ENCODE measurements around the gene TMEM214.
A peak's percentile ranks its signal among the peaks of the same experiment; 100 is the strongest.

The TMEM214 gene

GRCh38 chr2:27013738-27014137, 19.0 kb upstream of the TMEM214 start:
- DNase-seq: no peak

- no peak for DNase-seq
Measured at GRCh38 chr2:27014771-27015433, 17.9 kb upstream of the TMEM214 start.

DNA sequence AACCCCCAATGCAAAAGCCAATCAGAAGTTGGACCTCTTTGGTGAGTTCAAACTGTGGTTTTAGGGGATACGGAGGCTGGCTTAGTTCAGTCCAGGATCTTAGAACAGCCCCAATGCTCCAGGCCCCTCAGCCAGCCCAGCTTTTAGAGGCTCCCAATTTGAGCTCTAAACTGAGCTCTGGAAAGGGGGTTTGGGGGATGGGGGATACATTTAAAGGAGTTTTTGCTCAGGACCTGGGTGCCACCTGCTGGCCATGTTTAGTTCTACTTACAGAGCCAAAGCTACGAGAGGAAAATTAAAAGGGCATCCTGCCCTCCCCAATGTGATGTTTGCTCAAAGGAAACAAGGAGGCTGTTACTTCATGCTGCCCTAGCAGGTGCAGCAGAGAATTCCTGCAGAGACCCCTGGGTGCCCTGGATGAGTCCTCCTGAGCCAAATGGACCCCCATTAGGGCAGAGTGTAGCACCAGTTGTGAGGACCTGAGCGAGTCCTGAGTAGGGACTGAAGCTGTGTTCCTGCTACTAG, 15.9 kb upstream of the TMEM214 start:
- DNase-seq: peak in 1 of 2 experiments; percentile 27

- no peak for DNase-seq
Measured at GRCh38 chr2:27018142-27018541, 14.6 kb upstream of the TMEM214 start.

GRCh38 chr2:27019459-27019858, 13.3 kb upstream of the TMEM214 start:
- DNase-seq: no peak

DNA sequence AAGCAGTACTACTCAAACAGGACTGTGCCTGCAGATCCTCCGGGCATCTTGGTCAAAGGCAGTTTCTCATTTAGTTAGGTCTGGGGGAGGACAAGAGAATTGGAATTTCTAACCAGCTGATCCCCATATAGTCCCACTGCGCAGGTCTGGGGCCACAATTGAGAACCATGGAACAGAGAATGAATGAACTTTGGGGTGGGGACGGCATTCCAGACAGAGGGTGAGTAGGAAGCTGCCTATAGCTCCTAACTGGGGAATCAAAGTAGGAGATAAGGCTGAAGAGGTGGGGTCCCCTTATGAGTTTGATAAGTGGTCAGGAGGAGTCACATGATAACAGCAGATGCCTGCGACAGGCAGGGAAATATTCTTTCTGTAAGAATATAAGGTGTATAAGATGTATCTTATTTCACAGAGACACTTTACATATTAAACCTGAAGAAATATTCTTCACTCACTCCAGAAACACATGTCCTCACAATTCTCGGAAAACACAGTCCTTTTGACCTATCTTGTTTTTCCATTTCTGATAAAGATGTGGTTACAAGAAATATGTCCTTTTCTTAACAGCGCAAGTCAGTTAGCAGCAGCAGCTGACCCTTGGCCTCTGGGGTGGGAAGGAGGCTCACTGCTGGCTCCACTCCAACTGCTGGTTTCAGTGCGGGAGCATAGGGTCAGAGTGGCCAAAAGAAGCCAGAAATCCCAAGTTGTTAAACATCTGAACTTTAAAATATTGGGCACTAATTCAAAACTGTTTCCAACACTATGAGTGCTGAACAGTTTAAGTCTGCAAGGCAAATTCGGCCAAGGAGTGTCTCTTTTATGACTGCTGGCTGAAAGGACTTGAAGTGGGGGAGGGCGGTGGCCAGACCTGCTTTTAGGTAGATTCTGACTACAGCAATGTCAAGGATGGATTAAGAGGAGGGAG, 12.6 kb upstream of the TMEM214 start:
- DNase-seq: no peak

DNA sequence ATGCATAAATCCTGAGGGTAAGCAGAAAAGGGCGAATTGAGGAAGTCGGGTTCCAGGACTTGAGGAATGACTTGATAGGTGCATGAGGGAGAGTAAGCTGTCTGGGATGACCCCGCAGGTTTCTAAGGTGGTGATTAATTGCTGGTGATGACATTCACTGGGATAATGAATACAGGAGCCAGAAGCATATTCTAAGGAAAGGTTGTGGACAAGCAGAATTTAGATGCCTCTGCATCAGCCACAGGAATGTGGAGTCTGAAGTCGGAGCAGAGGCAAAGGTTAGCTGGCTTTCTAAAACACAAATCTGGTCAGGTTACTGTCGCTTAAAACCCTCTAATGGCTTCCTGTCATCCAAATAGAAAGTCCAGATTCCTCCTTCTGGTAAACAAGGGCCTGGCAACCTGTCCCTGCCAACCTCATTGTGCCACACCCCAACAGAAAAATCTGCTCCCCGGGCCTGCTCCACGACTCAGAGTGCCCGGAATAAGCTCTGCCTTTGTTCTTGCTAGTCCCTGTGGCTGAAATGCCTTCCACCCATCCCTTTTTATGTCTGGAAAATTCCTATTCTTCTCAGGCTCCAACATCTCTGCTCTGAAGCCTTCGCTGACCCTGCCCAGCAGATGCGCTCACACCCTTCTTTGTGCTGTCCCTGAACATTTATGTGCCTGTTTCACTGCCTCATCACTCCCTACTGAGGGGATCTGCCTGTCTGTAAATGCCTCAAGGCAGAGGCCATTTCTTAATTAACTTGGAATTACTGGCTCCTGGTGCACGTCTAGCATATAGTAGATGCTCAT, 11.3 kb upstream of the TMEM214 start:
- DNase-seq: no peak

DNA sequence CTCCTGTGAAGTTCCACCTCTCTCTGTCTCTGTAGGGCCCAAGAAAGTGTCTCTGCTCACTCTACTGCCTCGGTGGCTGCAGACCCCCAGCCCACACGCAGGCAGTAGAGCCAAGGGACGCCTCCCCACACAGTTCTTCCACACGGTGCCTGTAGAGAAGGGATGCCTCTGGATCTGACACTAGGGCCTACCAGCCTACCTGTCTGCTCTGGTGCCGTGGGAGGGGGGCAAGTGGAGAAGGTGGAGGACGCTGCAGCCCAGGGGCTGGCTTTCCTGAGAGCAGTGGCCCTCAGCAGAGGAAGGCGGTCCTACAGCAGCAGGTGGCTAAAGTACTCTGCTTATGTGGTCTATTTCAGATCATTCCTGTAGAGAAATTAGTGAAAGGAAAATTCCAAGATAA, 9.0 kb upstream of the TMEM214 start:
- no peak for DNase-seq

DNA sequence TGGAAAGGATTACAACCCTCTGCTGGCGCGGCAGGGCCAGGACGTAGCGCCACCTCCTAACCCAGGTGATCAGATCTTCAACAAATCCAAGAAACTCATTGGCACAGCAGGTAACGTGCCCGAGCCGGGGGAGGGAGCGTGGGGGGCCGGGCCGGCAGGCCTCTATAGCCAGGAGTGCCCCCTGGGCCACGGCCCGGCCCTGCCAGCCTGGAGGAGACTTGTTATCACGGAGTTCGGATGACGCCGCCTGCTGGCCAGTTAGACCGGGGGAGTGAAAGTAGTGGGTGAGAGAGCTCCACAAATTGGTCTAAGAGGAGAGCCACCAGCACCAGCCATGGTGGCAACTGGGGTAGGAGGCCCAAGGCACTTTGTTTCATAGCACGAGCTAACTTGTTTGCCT, 8.6 kb upstream of the TMEM214 start:
- DNase-seq: no peak

DNA sequence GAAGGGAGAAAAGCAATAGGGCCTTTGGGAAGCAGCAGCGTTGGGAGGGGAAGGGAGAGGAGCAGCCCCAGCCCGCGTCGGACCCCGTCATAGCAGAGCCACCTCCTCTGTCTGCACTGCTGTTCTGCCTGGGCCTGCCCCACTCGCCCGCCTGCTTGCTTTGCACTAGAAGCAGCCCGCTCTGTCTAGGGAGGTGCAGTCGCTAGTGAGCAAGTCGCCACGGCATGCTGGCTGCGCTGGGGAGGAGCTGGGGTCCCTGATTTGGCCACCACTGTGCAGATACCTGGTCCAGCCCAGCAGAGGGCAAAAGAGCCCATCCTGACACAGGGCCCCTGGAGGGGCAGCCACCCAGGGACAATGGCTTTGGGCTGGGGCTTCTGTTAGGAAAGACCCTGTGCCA, 8.0 kb upstream of the TMEM214 start:
- no peak for DNase-seq

GRCh38 chr2:27025281-27025800, 7.4 kb upstream of the TMEM214 start:
- no peak for DNase-seq

DNA sequence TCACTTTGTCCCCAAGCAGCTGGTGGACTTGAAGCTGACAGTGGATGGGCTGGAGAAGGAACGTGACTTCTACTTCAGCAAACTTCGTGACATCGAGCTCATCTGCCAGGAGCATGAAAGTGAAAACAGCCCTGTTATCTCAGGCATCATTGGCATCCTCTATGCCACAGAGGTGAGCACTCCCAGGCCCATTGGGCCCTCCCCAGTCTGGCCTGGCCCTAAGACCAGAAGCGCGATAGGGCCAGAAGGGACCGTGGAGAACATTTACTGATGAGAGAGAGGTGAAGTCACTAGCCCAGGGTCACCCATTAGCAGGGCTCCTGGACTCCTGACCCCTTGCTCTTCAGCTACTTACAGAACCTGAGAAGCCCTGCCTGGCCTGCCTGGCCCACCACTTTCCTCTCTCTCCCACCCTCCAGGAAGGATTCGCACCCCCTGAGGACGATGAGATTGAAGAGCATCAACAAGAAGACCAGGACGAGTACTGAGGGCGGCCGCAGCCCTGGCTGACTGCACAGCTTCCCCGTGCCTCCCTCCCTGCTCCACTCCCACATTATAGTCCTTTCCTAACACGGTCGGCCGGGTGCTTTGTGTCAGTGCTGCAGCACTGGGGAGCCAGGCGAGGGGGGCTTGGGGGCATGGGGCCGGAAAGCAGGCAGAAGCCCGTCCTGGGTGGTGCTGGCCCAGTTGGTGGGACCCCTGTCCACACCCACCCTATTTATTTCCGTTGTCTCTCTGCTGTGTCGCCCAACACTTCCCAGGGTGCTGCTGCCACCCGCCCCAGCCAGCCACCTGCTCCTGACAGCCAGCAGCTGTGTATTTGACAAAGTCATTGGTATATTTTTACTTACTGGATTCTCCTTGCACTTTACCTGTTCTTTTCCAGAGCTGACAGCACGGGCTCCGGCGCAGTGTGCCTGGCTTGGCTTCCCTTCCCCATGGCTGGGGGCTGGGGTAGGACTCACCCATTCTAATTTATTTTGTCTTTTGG, 6.6 kb upstream of the TMEM214 start:
- DNase-seq: no peak

GRCh38 chr2:27027211-27027651, 5.5 kb upstream of the TMEM214 start:
- no peak for DNase-seq

GRCh38 chr2:27029051-27029450, 3.7 kb upstream of the TMEM214 start:
- no peak for DNase-seq

DNA sequence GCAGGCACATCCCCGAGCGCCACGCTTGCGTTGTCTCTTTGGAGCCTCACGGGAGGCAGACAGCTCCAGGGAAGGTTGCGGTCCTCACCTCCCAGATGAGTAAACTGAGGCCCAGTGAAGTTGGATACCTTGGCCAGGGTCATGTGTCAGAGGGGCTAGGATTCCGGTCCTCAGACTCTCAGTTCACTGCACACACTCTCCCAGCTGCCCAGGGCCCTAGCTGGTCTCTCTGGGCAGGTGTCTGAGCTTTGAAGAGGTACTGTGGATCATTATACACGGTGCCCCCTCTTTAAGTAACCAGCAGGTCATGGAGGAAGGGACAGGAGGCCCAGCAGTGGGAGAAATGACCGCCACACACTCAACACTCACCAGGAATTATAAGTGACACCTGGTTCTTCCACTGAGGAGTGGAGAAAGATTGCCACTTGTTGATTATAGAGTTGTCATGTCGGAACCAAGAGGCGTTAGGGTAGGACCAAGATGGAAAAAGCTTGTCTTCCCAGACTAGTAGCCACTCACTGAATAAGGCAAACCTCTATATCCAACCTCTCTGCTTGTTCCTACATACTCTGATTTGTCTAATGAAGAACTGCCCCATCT, 588 bp downstream of the TMEM214 start:
- DNase-seq: no peak

GRCh38 chr2:27038012-27038411, 5.2 kb downstream of the TMEM214 start:
- DNase-seq: no peak

- no peak for DNase-seq
Measured at GRCh38 chr2:27038631-27039339, 6.0 kb downstream of the TMEM214 start.

DNA sequence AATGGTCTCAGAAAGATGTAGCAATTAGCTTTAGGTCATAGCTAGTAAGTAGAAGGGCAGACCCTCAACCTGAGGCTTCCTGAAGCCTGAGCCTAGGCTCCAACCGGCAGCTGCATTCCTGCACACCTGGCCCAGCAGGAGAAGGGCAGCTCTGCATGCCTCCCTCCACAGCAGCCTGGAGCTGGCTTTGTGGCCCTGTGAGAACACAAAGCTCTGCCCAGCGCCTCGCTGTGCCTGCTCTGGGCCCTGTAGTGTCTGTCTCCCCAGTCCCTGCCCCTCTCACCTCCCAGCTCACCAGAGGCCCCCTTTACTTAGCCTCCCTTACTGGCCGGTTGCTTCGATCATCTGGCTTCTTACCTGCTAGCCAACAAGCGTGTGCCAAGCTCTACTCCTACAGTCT, 6.7 kb downstream of the TMEM214 start:
- DNase-seq: no peak

DNA sequence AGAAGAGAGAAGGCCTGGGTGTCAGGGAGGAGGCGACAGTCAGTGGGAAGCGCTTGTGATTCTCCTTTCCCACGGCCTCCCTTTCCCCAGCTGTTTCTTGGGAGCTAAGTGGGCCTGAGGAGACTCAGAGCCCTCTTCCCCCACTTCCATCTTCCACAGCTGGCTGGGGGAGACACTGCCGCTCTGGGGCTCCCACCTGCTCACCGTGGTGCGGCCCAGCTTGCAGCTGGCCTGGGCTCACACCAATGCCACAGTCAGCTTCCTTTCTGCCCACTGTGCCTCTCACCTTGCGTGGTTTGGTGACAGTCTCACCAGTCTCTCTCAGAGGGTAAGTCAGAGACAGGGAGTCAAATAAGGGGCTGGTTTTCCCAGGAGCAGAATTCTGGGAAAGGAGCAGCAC, 7.1 kb downstream of the TMEM214 start:
- no peak for DNase-seq

- DNase-seq: no peak
Measured at GRCh38 chr2:27040282-27040681, 7.5 kb downstream of the TMEM214 start.

- DNase-seq: no peak
Measured at GRCh38 chr2:27041752-27042151, 9.0 kb downstream of the TMEM214 start.

Measured in NCI-H1930 (cell line).